Activated CD4-positive, alpha-beta memory T cell treated with anti-CD3 and anti-CD28 coated beads, Interleukin-2, amount 10 ng/mL, durations not matched to agents 7 days and 5 days (primary cell): ENCODE measurements around the gene OCEL1. TPM values are rescaled to one million over a fixed set of nuclear protein-coding genes. Genes with fewer than 3 reads are reported as not detected.

ENCODE experiments used
- CTCF ChIA-PET: fragments of 350-600 bp; sonication (Branson Sonifier 250); formaldehyde crosslinking; loops from one replicate; lab custom pipeline; 2021; ENCODE audit warnings: antibody characterized with exemption, inconsistent platforms; lab: Charles Lee
- POLR2A ChIA-PET: fragments of 350-600 bp; sonication (Branson Sonifier 250); formaldehyde crosslinking; loops from one replicate; lab custom pipeline; 2021; ENCODE audit warnings: antibody characterized with exemption; lab: Charles Lee
- DNase-seq: peaks from one replicate; pipeline ENCODE4 v3.0.0-alpha.2; 2020
- H3K27ac Mint-ChIP-seq: one replicate; pipeline ENCODE4 v1.8.0; 2021; ENCODE audit warnings: mild to moderate bottlenecking, mixed read lengths
- H3K27me3 Mint-ChIP-seq: one replicate; pipeline ENCODE4 v1.8.0; 2021; ENCODE audit warnings: mixed read lengths
- H3K36me3 Mint-ChIP-seq: one replicate; pipeline ENCODE4 v1.8.0; 2021; ENCODE audit warnings: low read depth, mixed read lengths
- H3K4me1 Mint-ChIP-seq: one replicate; pipeline ENCODE4 v1.8.0; 2021; ENCODE audit warnings: mixed read lengths
- H3K4me3 Mint-ChIP-seq: one replicate; pipeline ENCODE4 v1.8.0; 2021; ENCODE audit warnings: mild to moderate bottlenecking, mixed read lengths
- H3K9me3 Mint-ChIP-seq: one replicate; pipeline ENCODE4 v1.8.0; 2021; ENCODE audit warnings: mixed read lengths
- total RNA-seq, 2 experiments: library from RNA; stranded (reverse); gene quantifications; one replicate each; pipeline ENCODE4 v1.2.3, GENCODE V29; 2021

The OCEL1 gene
- total RNA-seq, 2 experiments from 2014 or later = 20.9 to 22.6 TPM

GRCh38 chr19:17245535-17245984 lies 19.5 kb downstream of the OCEL1 start, which contains the start of gene NR2F6:
NR2F6 (minus strand) TSS chr19:17245919; CDS start chr19:17245220, 699 bp downstream.
- H3K27ac Mint-ChIP-seq = peak within 1 kb of the TSS; percentile 49
- peaks cover 10% of the 10 kb centered on the region for H3K4me1 Mint-ChIP-seq
- POLR2A ChIA-PET = interaction anchor here (1.3 to 1.4 kb wide), 2 partner anchors 10 to 19 kb away, joined by 5 read pairs; partner anchors contain the start of gene OCEL1
- no peaks in the 10 kb centered on the region for H3K9me3 Mint-ChIP-seq
- CTCF ChIA-PET = no interaction called here
- H3K4me3 Mint-ChIP-seq = peak within 1 kb of the TSS; percentile 81
- no peaks in the 10 kb centered on the region for H3K36me3 Mint-ChIP-seq
- no peak for DNase-seq
- peaks cover 17% of the 10 kb centered on the region for H3K27me3 Mint-ChIP-seq

- ChIA-PET CTCF (no interaction called here), POLR2A (no interaction called here)
- Mint-ChIP-seq H3K4me1 (peaks cover 10% of the 10 kb centered on the region), H3K4me3 (peak overlapping the region; percentile 47), H3K36me3 (no peaks in the 10 kb centered on the region), H3K27me3 (peaks cover 17% of the 10 kb centered on the region), H3K9me3 (no peaks in the 10 kb centered on the region), H3K27ac (no peak overlapping the region)
- DNase-seq = no peak
Observed at GRCh38 chr19:17246681-17247425, 20.8 kb downstream of the OCEL1 start.

GRCh38 chr19:17248011-17248776 lies 22.2 kb downstream of the OCEL1 start:
- Mint-ChIP-seq H3K27ac (no peak overlapping the region), H3K36me3 (no peaks in the 10 kb centered on the region), H3K9me3 (no peaks in the 10 kb centered on the region), H3K27me3 (peaks cover 17% of the 10 kb centered on the region), H3K4me3 (no peak overlapping the region), H3K4me1 (peaks cover 10% of the 10 kb centered on the region)
- POLR2A ChIA-PET = no interaction called here
- CTCF ChIA-PET = no interaction called here
- DNase-seq = no peak

GRCh38 chr19:17249887-17250548 lies 24.0 kb downstream of the OCEL1 start:
- H3K27me3 Mint-ChIP-seq = peaks cover 10% of the 10 kb centered on the region
- CTCF ChIA-PET = no interaction called here
- peaks cover 6% of the 10 kb centered on the region for H3K4me1 Mint-ChIP-seq
- H3K9me3 Mint-ChIP-seq = no peaks in the 10 kb centered on the region
- H3K36me3 Mint-ChIP-seq = no peaks in the 10 kb centered on the region
- POLR2A ChIA-PET = interaction anchor here (1.5 kb wide), 1 partner anchor 175 kb away, joined by 3 read pairs; no protein-coding TSS in a partner anchor
- H3K27ac Mint-ChIP-seq = no peak overlapping the region
- no peak overlapping the region for H3K4me3 Mint-ChIP-seq
- DNase-seq = no peak

GRCh38 chr19:17254636-17255035 lies 28.6 kb downstream of the OCEL1 start:
- ChIA-PET POLR2A (interaction anchor here (0.7 to 1.0 kb wide), 2 partner anchors 40 to 130 kb away, joined by 3 read pairs; partner anchors contain the start of gene USE1), CTCF (no interaction called here)
- Mint-ChIP-seq H3K4me3 (no peak overlapping the region), H3K9me3 (no peaks in the 10 kb centered on the region), H3K27ac (no peak overlapping the region), H3K4me1 (no peaks in the 10 kb centered on the region), H3K27me3 (no peaks in the 10 kb centered on the region), H3K36me3 (no peaks in the 10 kb centered on the region)
- DNase-seq = no peak

GRCh38 chr19:17255150-17255621 lies 29.2 kb downstream of the OCEL1 start:
- Mint-ChIP-seq H3K27me3 (no peaks in the 10 kb centered on the region), H3K4me3 (no peak overlapping the region), H3K4me1 (no peaks in the 10 kb centered on the region), H3K9me3 (no peaks in the 10 kb centered on the region), H3K27ac (no peak overlapping the region), H3K36me3 (no peaks in the 10 kb centered on the region)
- CTCF ChIA-PET = interaction anchor here (0.9 kb wide), 1 partner anchor 136 kb away, joined by 3 read pairs; no protein-coding TSS in a partner anchor
- no peak for DNase-seq
- POLR2A ChIA-PET = interaction anchor here (0.7 to 1.0 kb wide), 2 partner anchors 40 to 130 kb away, joined by 3 read pairs; partner anchors contain the start of gene USE1

- H3K4me1 Mint-ChIP-seq = peaks cover 6% of the 10 kb centered on the region
- no peaks in the 10 kb centered on the region for H3K36me3 Mint-ChIP-seq
- no peak overlapping the region for H3K27ac Mint-ChIP-seq
- H3K9me3 Mint-ChIP-seq = no peaks in the 10 kb centered on the region
- ChIA-PET POLR2A (no interaction called here), CTCF (interaction anchor here (0.7 kb wide), 1 partner anchor 9 kb away, joined by 3 read pairs; the partner anchor contains the start of gene USHBP1)
- H3K27me3 Mint-ChIP-seq = no peaks in the 10 kb centered on the region
- DNase-seq = no peak
- H3K4me3 Mint-ChIP-seq = no peak overlapping the region
Observed at GRCh38 chr19:17256130-17256529, 30.1 kb downstream of the OCEL1 start.

- no peaks in the 10 kb centered on the region for H3K36me3 Mint-ChIP-seq
- H3K4me1 Mint-ChIP-seq = peaks cover 9% of the 10 kb centered on the region
- no peaks in the 10 kb centered on the region for H3K27me3 Mint-ChIP-seq
- H3K4me3 Mint-ChIP-seq = no peak overlapping the region
- POLR2A ChIA-PET = interaction anchor here (1.0 kb wide), 2 partner anchors 8 to 24 kb away, joined by 3 to 4 read pairs; partner anchors contain the start of gene BABAM1
- no peaks in the 10 kb centered on the region for H3K9me3 Mint-ChIP-seq
- no peak for DNase-seq
- CTCF ChIA-PET = interaction anchor here (0.7 to 7.9 kb wide), 9 partner anchors 22 to 206 kb away, joined by 3 to 64 read pairs (median 4); partner anchors contain the start of genes ANKLE1 and MRPL34
- H3K27ac Mint-ChIP-seq = no peak overlapping the region
Observed at GRCh38 chr19:17259118-17259780, 33.2 kb downstream of the OCEL1 start.

- CTCF ChIA-PET = interaction anchor here (0.6 to 7.9 kb wide), 12 partner anchors 12 to 191 kb away, joined by 3 to 64 read pairs (median 4); partner anchors contain the start of genes ANKLE1, MRPL34 and OCEL1
- Mint-ChIP-seq H3K9me3 (no peaks in the 10 kb centered on the region), H3K4me3 (no peak overlapping the region), H3K27ac (no peak overlapping the region), H3K27me3 (no peaks in the 10 kb centered on the region), H3K36me3 (no peaks in the 10 kb centered on the region), H3K4me1 (peaks cover 16% of the 10 kb centered on the region)
- POLR2A ChIA-PET = interaction anchor here (1.0 to 2.5 kb wide), 2 partner anchors 8 to 23 kb away, joined by 3 to 7 read pairs; no protein-coding TSS in a partner anchor
- DNase-seq = no peak
Observed at GRCh38 chr19:17259934-17260333, 33.9 kb downstream of the OCEL1 start.

- Mint-ChIP-seq H3K4me3 (no peak overlapping the region), H3K27me3 (no peaks in the 10 kb centered on the region), H3K27ac (no peak overlapping the region), H3K36me3 (no peaks in the 10 kb centered on the region), H3K4me1 (peaks cover 19% of the 10 kb centered on the region), H3K9me3 (no peaks in the 10 kb centered on the region)
- peak; percentile 92 for DNase-seq
- ChIA-PET POLR2A (interaction anchor here (2.5 kb wide), 1 partner anchor 9 kb away, joined by 7 read pairs; no protein-coding TSS in a partner anchor), CTCF (interaction anchor here (0.6 to 7.9 kb wide), 18 partner anchors 9 to 1117 kb away, joined by 3 to 64 read pairs (median 3); partner anchors contain the start of genes ANKLE1, MRPL34 and OCEL1)
Observed at GRCh38 chr19:17260842-17261325, 34.9 kb downstream of the OCEL1 start.

GRCh38 chr19:17262557-17262956 lies 36.5 kb downstream of the OCEL1 start:
- H3K36me3 Mint-ChIP-seq = no peaks in the 10 kb centered on the region
- H3K4me3 Mint-ChIP-seq = no peak overlapping the region
- ChIA-PET CTCF (interaction anchor here (0.7 to 7.9 kb wide), 4 partner anchors 19 to 177 kb away, joined by 3 to 64 read pairs (median 4); partner anchors contain the start of gene ANKLE1), POLR2A (interaction anchor here (1.3 to 2.5 kb wide), 2 partner anchors 10 to 29 kb away, joined by 3 to 7 read pairs; no protein-coding TSS in a partner anchor)
- H3K9me3 Mint-ChIP-seq = no peaks in the 10 kb centered on the region
- H3K27ac Mint-ChIP-seq = no peak overlapping the region
- H3K4me1 Mint-ChIP-seq = peaks cover 26% of the 10 kb centered on the region
- H3K27me3 Mint-ChIP-seq = no peaks in the 10 kb centered on the region
- no peak for DNase-seq
